NCI-H1048 (cell line): ENCODE results near the gene FBXW11.

Experiments used
- DNase-seq: peaks from one replicate; lab custom pipeline; 2025; lab: John Stamatoyannopoulos, UW

The FBXW11 gene

GRCh38 chr5:172015346-172015745, 8.9 kb upstream of the FBXW11 start:
- no peak for DNase-seq

- no peak for DNase-seq
Measured at GRCh38 chr5:172010278-172010677, 3.8 kb upstream of the FBXW11 start.

GRCh38 chr5:172009536-172010270, 3.3 kb upstream of the FBXW11 start:
- DNase-seq, result no peak

- no peak for DNase-seq
Measured at GRCh38 chr5:172008689-172009141, 2.3 kb upstream of the FBXW11 start.

- DNase-seq, result no peak
Measured at GRCh38 chr5:172008111-172008455, 1.6 kb upstream of the FBXW11 start.

- no peak for DNase-seq
Measured at GRCh38 chr5:172007175-172008110, 1.0 kb upstream of the FBXW11 start.

- no peak for DNase-seq
Measured at GRCh38 chr5:172005708-172006320, 624 bp downstream of the FBXW11 start.

- DNase-seq, result no peak
Measured at GRCh38 chr5:172004824-172005237, 1.6 kb downstream of the FBXW11 start.

GRCh38 chr5:172003746-172004145, 2.7 kb downstream of the FBXW11 start:
- no peak for DNase-seq

GRCh38 chr5:172002840-172003512, 3.5 kb downstream of the FBXW11 start:
- no peak for DNase-seq

GRCh38 chr5:172002310-172002709, 4.1 kb downstream of the FBXW11 start:
- no peak for DNase-seq

GRCh38 chr5:171999877-172000276, 6.6 kb downstream of the FBXW11 start:
- no peak for DNase-seq

GRCh38 chr5:171999100-171999499, 7.3 kb downstream of the FBXW11 start:
- no peak for DNase-seq

- DNase-seq, result no peak
Measured at GRCh38 chr5:171997011-171997410, 9.4 kb downstream of the FBXW11 start.

- DNase-seq, result no peak
Measured at GRCh38 chr5:171992813-171993212, 13.6 kb downstream of the FBXW11 start.

GRCh38 chr5:171992305-171992704, 14.1 kb downstream of the FBXW11 start:
- no peak for DNase-seq

- no peak for DNase-seq
Measured at GRCh38 chr5:171990713-171991015, 15.8 kb downstream of the FBXW11 start.

- DNase-seq, result no peak
Measured at GRCh38 chr5:171989946-171990712, 16.3 kb downstream of the FBXW11 start.

- no peak for DNase-seq
Measured at GRCh38 chr5:171989276-171989675, 17.2 kb downstream of the FBXW11 start.

- DNase-seq, result no peak
Measured at GRCh38 chr5:171986772-171987171, 19.7 kb downstream of the FBXW11 start.

GRCh38 chr5:171984748-171985419, 21.6 kb downstream of the FBXW11 start:
- DNase-seq, result no peak
